Measurements from ENCODE around the gene SDE2. TPM values are rescaled to one million over a fixed set of nuclear protein-coding genes. Genes with fewer than 3 reads are reported as not detected.

SDE2 gene
- total and polyA plus RNA-seq, 10 of the 15 experiments (the other 5 are each of a cell fraction or from before 2014, with no cell fraction given), result 2.7 to 19.4 (median 12.6) TPM

DNA sequence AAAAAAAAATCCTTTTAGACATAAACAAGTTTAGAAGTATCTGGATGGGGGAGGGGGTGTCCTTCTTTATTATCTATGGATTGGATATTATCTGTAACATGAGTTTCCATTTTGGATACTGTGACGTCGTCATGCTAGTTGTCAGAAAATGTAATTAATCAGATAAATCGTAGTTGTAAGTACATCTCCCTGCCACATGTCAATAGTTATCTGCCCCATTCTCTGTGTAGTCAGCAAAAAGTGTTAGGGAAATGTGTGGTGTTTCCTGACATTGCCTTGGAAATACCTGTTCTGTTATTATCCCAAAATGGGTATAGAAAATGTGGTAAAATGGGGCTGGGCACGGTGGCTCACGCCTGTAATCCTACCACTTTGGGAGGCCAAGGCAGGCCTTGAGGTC lies 24.6 kb upstream of the SDE2 start:
- Histone ChIP-seq H3K4me2 (ENCODE audit: control insufficient read depth, insufficient read depth) (no peak overlapping the region), H3K27ac (ENCODE audit: control insufficient read depth, insufficient read depth) (no peak overlapping the region), H3K79me2 (ENCODE audit: control insufficient read depth, insufficient read depth, low read length) (no peaks in the 10 kb centered on the region), H3K27me3 (replicated peaks in 1 of 2; ENCODE audit: control insufficient read depth in 2 of 2, insufficient read depth in 2 of 2, low read length in 1 of 2) (no peaks in the 10 kb centered on the region), H4K20me1 (ENCODE audit: control insufficient read depth, insufficient read depth) (no peaks in the 10 kb centered on the region), H3K4me1 (ENCODE audit: control insufficient read depth, insufficient read depth, low read length) (peaks cover 6% of the 10 kb centered on the region), H3K36me3 (ENCODE audit: control insufficient read depth in 2 of 2, insufficient read depth in 2 of 2, low read length in 1 of 2) (no peaks in the 10 kb centered on the region), H3K4me3 (no peak overlapping the region), H3K9ac (ENCODE audit: control insufficient read depth, insufficient read depth, low read length) (no peak overlapping the region), H2AFZ (ENCODE audit: control insufficient read depth, low read depth, low read length) (no peak overlapping the region), H3K9me3 (replicated peaks; ENCODE audit: control insufficient read depth, insufficient read depth, low read length) (no peaks in the 10 kb centered on the region)
- intact Hi-C loops (cut with micrococcal nuclease; ENCODE audit: unreplicated experiment) (no loop called here), in situ Hi-C loops (cut with MboI) (no loop called here)
- RAD21 ChIA-PET (ENCODE audit: unreplicated experiment), result no interaction called here
- SMC1A ChIA-PET (ENCODE audit: uncharacterized antibody, unreplicated experiment), result no interaction called here
- DNase-seq (ENCODE audit: low read depth, low spot score), result no peak
- FAIRE-seq, result no peak
- no peak for ATAC-seq
- TF ChIP-seq CHD1 (IDR thresholded peaks at IDR 0.05; ENCODE audit: low read depth, low read length), result no peak
- no peak for TF ChIP-seq RB1 (IDR thresholded peaks at IDR 0.05; ENCODE audit: borderline replicate concordance)
- TF ChIP-seq, protein P1, sequence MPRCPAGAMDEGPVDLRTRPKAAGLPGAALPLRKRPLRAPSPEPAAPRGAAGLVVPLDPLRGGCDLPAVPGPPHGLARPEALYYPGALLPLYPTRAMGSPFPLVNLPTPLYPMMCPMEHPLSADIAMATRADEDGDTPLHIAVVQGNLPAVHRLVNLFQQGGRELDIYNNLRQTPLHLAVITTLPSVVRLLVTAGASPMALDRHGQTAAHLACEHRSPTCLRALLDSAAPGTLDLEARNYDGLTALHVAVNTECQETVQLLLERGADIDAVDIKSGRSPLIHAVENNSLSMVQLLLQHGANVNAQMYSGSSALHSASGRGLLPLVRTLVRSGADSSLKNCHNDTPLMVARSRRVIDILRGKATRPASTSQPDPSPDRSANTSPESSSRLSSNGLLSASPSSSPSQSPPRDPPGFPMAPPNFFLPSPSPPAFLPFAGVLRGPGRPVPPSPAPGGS (IDR thresholded peaks at IDR 0.05; ENCODE audit: borderline replicate concordance, insufficient read depth, low read depth, low read length, poor library complexity, severe bottlenecking), result no peak
- TF ChIP-seq, protein P2, sequence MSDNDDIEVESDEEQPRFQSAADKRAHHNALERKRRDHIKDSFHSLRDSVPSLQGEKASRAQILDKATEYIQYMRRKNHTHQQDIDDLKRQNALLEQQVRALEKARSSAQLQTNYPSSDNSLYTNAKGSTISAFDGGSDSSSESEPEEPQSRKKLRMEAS (IDR thresholded peaks at IDR 0.05; ENCODE audit: low read depth, low read length), result no peak
- TF ChIP-seq BRCA1 (IDR thresholded peaks at IDR 0.05; ENCODE audit: low read depth, low read length), result no peak
- TF ChIP-seq FOS (IDR thresholded peaks at IDR 0.05; ENCODE audit: borderline replicate concordance, extremely low read depth, insufficient read length), result no peak
- no peak for TF ChIP-seq TBL1XR1 (IDR thresholded peaks at IDR 0.05; ENCODE audit: low read depth, low read length)
- no peak for TF ChIP-seq SIN3A (IDR thresholded peaks at IDR 0.05; ENCODE audit: low read depth, low read length)
- no peak for TF ChIP-seq TCF3 (IDR thresholded peaks at IDR 0.05; ENCODE audit: borderline replicate concordance, insufficient read depth, low read depth, low read length)
- TF ChIP-seq ZNF24 (IDR thresholded peaks at IDR 0.05), result no peak
- TF ChIP-seq CBFB (IDR thresholded peaks at IDR 0.05; ENCODE audit: low read depth), result no peak
- no peak for TF ChIP-seq ATF7 (IDR thresholded peaks at IDR 0.05; ENCODE audit: low read depth)
- TF ChIP-seq ZBED1 (IDR thresholded peaks at IDR 0.05; ENCODE audit: borderline replicate concordance), result no peak
- TF ChIP-seq, protein P3, sequence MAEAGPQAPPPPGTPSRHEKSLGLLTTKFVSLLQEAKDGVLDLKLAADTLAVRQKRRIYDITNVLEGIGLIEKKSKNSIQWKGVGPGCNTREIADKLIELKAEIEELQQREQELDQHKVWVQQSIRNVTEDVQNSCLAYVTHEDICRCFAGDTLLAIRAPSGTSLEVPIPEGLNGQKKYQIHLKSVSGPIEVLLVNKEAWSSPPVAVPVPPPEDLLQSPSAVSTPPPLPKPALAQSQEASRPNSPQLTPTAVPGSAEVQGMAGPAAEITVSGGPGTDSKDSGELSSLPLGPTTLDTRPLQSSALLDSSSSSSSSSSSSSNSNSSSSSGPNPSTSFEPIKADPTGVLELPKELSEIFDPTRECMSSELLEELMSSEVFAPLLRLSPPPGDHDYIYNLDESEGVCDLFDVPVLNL (IDR thresholded peaks at IDR 0.05; ENCODE audit: low read depth, low read length), result no peak
- TF ChIP-seq CREM (IDR thresholded peaks at IDR 0.05; ENCODE audit: low read depth), result no peak
- no peak for TF ChIP-seq SUZ12 (IDR thresholded peaks at IDR 0.05; ENCODE audit: unreplicated experiment)
- no peak for TF ChIP-seq EED (IDR thresholded peaks at IDR 0.05; ENCODE audit: low read depth)
- TF ChIP-seq RAD51 (IDR thresholded peaks at IDR 0.05), result no peak
- no peak for TF ChIP-seq EZH2 (IDR thresholded peaks at IDR 0.05; ENCODE audit: borderline replicate concordance, control insufficient read depth, low read depth, low read length)
- no TSS peak for BruUV-seq (replicated peaks)
- CTCF ChIA-PET, result interaction anchor here (0.7 to 0.8 kb wide), 2 partner anchors 22 to 41 kb away, joined by 3 read pairs; no protein-coding TSS in a partner anchor
- WGBS (ENCODE audit: insufficient coverage, insufficient replicate concordance, low lambda C conversion rate, missing lambda C conversion rate), result 60% methylated on average over 5 of the region's 5 CpGs
- POLR2A ChIA-PET, result interaction anchor here (1.0 kb wide), 1 partner anchor 23 kb away, joined by 3 read pairs; no protein-coding TSS in a partner anchor
